T-cell (primary cell): ENCODE data around the gene SOX15. TPM values are rescaled to one million over a fixed set of nuclear protein-coding genes. Genes with fewer than 3 reads are reported as not detected.

Experiments used
- ATAC-seq, 4 experiments: fragments of 200-7000 bp in 3 of 4; fragments of 150-1000 bp in 1 of 4; cut with Tn5 transposase; replicated peaks in 1 of 4; 1 replicate in 3 of 4; 2 replicates in 1 of 4; pipeline ENCODE4 v1.10.0; 2021; ENCODE audit warnings: moderate library complexity in 3 of 4, mild to moderate bottlenecking in 2 of 4, moderate number of reproducible peaks in 1 of 4
- CTCF ChIA-PET, 2 donors: fragments of 300-600 bp; sonication (Branson Sonifier 250); formaldehyde crosslinking; loops; one replicate each; lab custom pipeline; 2022; ENCODE audit warnings: antibody characterized with exemption in 2 of 2; lab: Charles Lee
- POLR2A ChIA-PET, 2 donors: fragments of 300-600 bp; sonication (Branson Sonifier 250); formaldehyde crosslinking; loops; one replicate each; lab custom pipeline; 2022; ENCODE audit warnings: antibody characterized with exemption in 2 of 2; lab: Charles Lee
- DNase-seq, 35 experiments: peaks; one replicate each; pipeline versions ENCODE4 v3.0.0 to v3.0.0-alpha.2; 2013 to 2023
- H3K27ac ChIP-seq: one replicate; pipeline ENCODE4 v1.5.1; 2013; ENCODE audit warnings: low read length
- H3K27me3 ChIP-seq, 2 experiments: replicated peaks in 1 of 2; 1 replicate in 1 of 2; 2 replicates in 1 of 2; pipeline versions ENCODE4 v1.6.1 to v1.7.0; 2013; ENCODE audit warnings: low read length in 1 of 2, mixed read lengths in 1 of 2; ENCODE audit not compliant: control insufficient read depth in 2 of 2, insufficient read depth in 2 of 2; ENCODE audit errors: extremely low read depth in 1 of 2
- H3K36me3 ChIP-seq, 2 donors: 1 replicate in 1 of 2; 2 replicates in 1 of 2; pipeline versions ENCODE4 v1.6.1 to v1.7.0; 2013; ENCODE audit warnings: low read length in 1 of 2; ENCODE audit not compliant: control insufficient read depth in 2 of 2, insufficient read depth in 1 of 2; ENCODE audit errors: extremely low read depth in 1 of 2
- H3K4me1 ChIP-seq, 2 experiments: 1 replicate in 1 of 2; 2 replicates in 1 of 2; pipeline versions ENCODE4 v1.6.1 to v1.7.0; 2013; ENCODE audit warnings: low read length in 2 of 2, mixed read lengths in 1 of 2; ENCODE audit not compliant: insufficient read depth in 2 of 2, control insufficient read depth in 1 of 2; ENCODE audit errors: extremely low read depth in 1 of 2
- H3K4me3 ChIP-seq, 2 donors: 1 replicate in 1 of 2; 2 replicates in 1 of 2; pipeline versions ENCODE4 v1.5.1 to v1.7.0; 2013; ENCODE audit warnings: mild to moderate bottlenecking in 2 of 2, low read length in 1 of 2, moderate library complexity in 1 of 2; ENCODE audit not compliant: control insufficient read depth in 1 of 2; ENCODE audit errors: extremely low read depth in 1 of 2
- H3K9me3 ChIP-seq: 2 replicates; pipeline ENCODE4 v1.7.0; 2013
- H3K27ac Mint-ChIP-seq, 2 donors: one replicate each; pipeline ENCODE4 v1.8.0; 2020 to 2021; ENCODE audit warnings: mild to moderate bottlenecking in 2 of 2, mixed read lengths in 2 of 2
- H3K27me3 Mint-ChIP-seq, 2 donors: one replicate each; pipeline ENCODE4 v1.8.0; 2021 to 2022; ENCODE audit warnings: mixed read lengths in 2 of 2
- H3K36me3 Mint-ChIP-seq: one replicate; pipeline ENCODE4 v1.8.0; 2021; ENCODE audit warnings: mixed read lengths
- H3K4me1 Mint-ChIP-seq, 3 donors: one replicate each; pipeline ENCODE4 v1.8.0; 2020 to 2022; ENCODE audit warnings: mixed read lengths in 3 of 3, mild to moderate bottlenecking in 1 of 3
- H3K4me3 Mint-ChIP-seq, 3 donors: one replicate each; pipeline ENCODE4 v1.8.0; 2020 to 2022; ENCODE audit warnings: mild to moderate bottlenecking in 3 of 3, mixed read lengths in 3 of 3, moderate library complexity in 3 of 3
- H3K9me3 Mint-ChIP-seq, 3 donors: one replicate each; pipeline ENCODE4 v1.8.0; 2020 to 2022; ENCODE audit warnings: mixed read lengths in 3 of 3
- WGBS: methylation state at CpG from one replicate; pipeline ENCODE4 v1.1.5; 2013; ENCODE audit warnings: missing lambda C conversion rate; ENCODE audit not compliant: insufficient coverage; 5-methylcytosine and 5-hydroxymethylcytosine counted together
- total RNA-seq, 35 experiments: library from RNA in 6 of 35; stranded (reverse) in 6 of 35; fragments of 120-200 nt in 1 of 35; gene quantifications; one replicate each; pipeline versions ENCODE4 v1.2.1 to v1.2.4 and lab custom pipeline; 2013 to 2026

SOX15 gene
- total RNA-seq, 5 donors from 2014 or later (not counting 1 experiment from before 2014, with no cell fraction given) = 0.70 to 1.2 (median 1.1) TPM; not detected in 2

DNA sequence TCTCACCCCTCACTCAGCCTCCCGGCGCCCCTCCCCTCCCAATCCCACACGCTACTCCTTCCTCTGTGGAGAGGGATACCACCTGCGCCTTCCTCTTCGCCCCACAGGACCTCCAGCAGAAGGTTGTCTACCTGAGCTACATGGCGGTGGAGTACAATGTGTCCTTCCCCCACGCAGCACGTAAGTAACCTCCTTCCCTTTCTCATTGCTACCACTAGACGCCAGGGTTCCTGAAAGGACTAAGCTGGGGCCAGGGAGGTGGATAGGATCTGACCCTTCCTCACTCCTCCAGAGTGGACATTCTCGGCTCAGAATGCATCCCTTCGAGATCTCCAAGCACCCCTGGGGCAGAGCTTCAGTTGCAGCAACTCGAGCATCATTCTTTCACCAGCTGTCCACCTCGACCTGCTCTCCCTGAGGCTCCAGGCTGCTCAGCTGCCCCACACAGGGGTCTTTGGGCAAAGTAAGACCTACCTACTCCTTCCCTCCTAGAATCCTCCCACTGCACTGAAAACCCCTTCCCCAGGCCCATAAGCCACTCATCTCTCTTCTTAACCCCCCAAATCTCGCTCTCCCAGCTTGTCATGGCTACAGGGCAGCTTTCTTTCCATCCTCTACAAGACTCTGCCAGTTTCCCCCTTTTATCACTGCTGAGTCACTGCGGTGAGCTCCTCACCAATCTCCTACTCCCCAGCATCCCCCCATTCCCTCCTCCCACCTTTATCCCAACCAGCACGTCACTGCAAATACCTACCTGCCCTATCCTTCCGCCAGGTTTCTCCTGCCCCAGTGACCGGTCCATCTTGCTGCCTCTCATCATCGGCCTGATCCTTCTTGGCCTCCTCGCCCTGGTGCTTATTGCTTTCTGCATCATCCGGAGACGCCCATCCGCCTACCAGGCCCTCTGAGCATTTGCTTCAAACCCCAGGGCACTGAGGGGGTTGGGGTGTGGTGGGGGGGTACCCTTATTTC lies 9.0 kb downstream of the SOX15 start:
- ChIA-PET POLR2A (interaction anchor here in 1 of 2 donors (0.5 to 0.7 kb wide), 2 partner anchors 137 to 552 kb away, joined by 3 read pairs; no protein-coding TSS in a partner anchor), CTCF (interaction anchor here in 1 of 2 donors (0.9 kb wide), 1 partner anchor 33 kb away, joined by 3 read pairs; the partner anchor contains the start of gene FXR2)
- peaks cover 8 to 32% of the 10 kb centered on the region in 2 donors for H3K36me3 ChIP-seq
- no peaks in the 10 kb centered on the region for H3K27me3 Mint-ChIP-seq
- H3K4me1 Mint-ChIP-seq = peaks cover 68 to 84% (median 81%) of the 10 kb centered on the region in 3 donors
- peaks cover 34% of the 10 kb centered on the region for H3K36me3 Mint-ChIP-seq
- peak overlapping the region in 2 of 3 donors; percentile 0 to 49 for H3K4me3 Mint-ChIP-seq
- DNase-seq (no peak), ATAC-seq (no peak)
- no peaks in the 10 kb centered on the region for H3K9me3 ChIP-seq
- peak overlapping the region; percentile 56 to 72 for H3K27ac Mint-ChIP-seq
- no peaks in the 10 kb centered on the region for H3K27me3 ChIP-seq
- 85% methylated on average over 15 of the region's 23 CpGs for WGBS
- H3K9me3 Mint-ChIP-seq = no peaks in the 10 kb centered on the region
- no peak overlapping the region for H3K4me3 ChIP-seq
- no peak overlapping the region for H3K27ac ChIP-seq
- H3K4me1 ChIP-seq = peaks cover 27 to 72% of the 10 kb centered on the region in 2 experiments

DNA sequence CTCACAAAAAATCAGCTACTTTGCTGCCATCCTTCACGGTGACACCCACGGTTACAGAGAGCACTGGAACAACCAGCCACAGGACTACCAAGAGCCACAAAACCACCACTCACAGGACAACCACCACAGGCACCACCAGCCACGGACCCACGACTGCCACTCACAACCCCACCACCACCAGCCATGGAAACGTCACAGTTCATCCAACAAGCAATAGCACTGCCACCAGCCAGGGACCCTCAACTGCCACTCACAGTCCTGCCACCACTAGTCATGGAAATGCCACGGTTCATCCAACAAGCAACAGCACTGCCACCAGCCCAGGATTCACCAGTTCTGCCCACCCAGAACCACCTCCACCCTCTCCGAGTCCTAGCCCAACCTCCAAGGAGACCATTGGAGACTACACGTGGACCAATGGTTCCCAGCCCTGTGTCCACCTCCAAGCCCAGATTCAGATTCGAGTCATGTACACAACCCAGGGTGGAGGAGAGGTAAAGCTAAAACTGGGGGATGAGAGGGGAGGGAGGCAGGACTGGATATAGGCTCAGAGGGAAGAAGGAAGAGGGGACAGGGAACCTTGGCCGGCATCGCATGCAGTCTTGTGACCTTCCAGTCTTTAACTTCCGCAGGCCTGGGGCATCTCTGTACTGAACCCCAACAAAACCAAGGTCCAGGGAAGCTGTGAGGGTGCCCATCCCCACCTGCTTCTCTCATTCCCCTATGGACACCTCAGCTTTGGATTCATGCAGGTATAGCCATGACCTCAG lies 9.9 kb downstream of the SOX15 start:
- CTCF ChIA-PET = interaction anchor here (0.5 to 0.9 kb wide), 2 partner anchors 34 to 274 kb away, joined by 3 to 5 read pairs; partner anchors contain the start of gene FXR2 (in 1 of the 2)
- DNase-seq = no peak
- Histone ChIP-seq H3K27ac (peak overlapping the region; percentile 66), H3K27me3 (no peaks in the 10 kb centered on the region), H3K9me3 (no peaks in the 10 kb centered on the region), H3K4me3 (no peak overlapping the region), H3K36me3 (peaks cover 8 to 39% of the 10 kb centered on the region in 2 donors), H3K4me1 (peaks cover 31 to 72% of the 10 kb centered on the region in 2 experiments)
- Mint-ChIP-seq H3K27ac (peak overlapping the region; percentile 72 to 91), H3K9me3 (no peaks in the 10 kb centered on the region), H3K4me1 (peaks cover 68 to 88% (median 86%) of the 10 kb centered on the region in 3 donors), H3K4me3 (peak overlapping the region in 1 of 3 donors; percentile 53), H3K27me3 (no peaks in the 10 kb centered on the region), H3K36me3 (peaks cover 41% of the 10 kb centered on the region)
- no peak for ATAC-seq
- POLR2A ChIA-PET = interaction anchor here in 1 of 2 donors (0.5 to 0.7 kb wide), 2 partner anchors 136 to 552 kb away, joined by 3 read pairs; no protein-coding TSS in a partner anchor
- WGBS = 39% methylated on average over 8 of the region's 12 CpGs

- ChIA-PET POLR2A (no interaction called here), CTCF (interaction anchor here in 1 of 2 donors (0.5 kb wide), 1 partner anchor 274 kb away, joined by 5 read pairs; no protein-coding TSS in a partner anchor)
- no peaks in the 10 kb centered on the region for H3K9me3 ChIP-seq
- H3K4me1 ChIP-seq = peaks cover 33 to 72% of the 10 kb centered on the region in 2 experiments
- H3K27me3 ChIP-seq = no peaks in the 10 kb centered on the region
- H3K9me3 Mint-ChIP-seq = no peaks in the 10 kb centered on the region
- peak within 1 kb of the TSS in 2 of 3 donors; percentile 53 to 55 for H3K4me3 Mint-ChIP-seq
- H3K27ac ChIP-seq = peak within 1 kb of the TSS; percentile 66
- peaks cover 68 to 89% (median 88%) of the 10 kb centered on the region in 3 donors for H3K4me1 Mint-ChIP-seq
- peak; percentile 3 to 33 (median 26) for ATAC-seq
- DNase-seq = peak in 9 of 35 experiments; percentile 17 to 59 (median 32)
- peaks cover 15 to 47% of the 10 kb centered on the region in 2 donors for H3K36me3 ChIP-seq
- peak within 1 kb of the TSS in 1 of 2 donors; percentile 19 for H3K4me3 ChIP-seq
- H3K27ac Mint-ChIP-seq = peak within 1 kb of the TSS; percentile 72 to 91
- H3K27me3 Mint-ChIP-seq = no peaks in the 10 kb centered on the region
- peaks cover 49% of the 10 kb centered on the region for H3K36me3 Mint-ChIP-seq
- WGBS = 20% methylated on average over 1 of the region's 7 CpGs
These were observed 10.7 kb downstream of the SOX15 start, which contains the start of gene CD68 for GRCh38 chr17:7579001-7579833. CD68 (plus strand) TSS chr17:7579638; CDS start chr17:7579678, 40 bp downstream.

DNA sequence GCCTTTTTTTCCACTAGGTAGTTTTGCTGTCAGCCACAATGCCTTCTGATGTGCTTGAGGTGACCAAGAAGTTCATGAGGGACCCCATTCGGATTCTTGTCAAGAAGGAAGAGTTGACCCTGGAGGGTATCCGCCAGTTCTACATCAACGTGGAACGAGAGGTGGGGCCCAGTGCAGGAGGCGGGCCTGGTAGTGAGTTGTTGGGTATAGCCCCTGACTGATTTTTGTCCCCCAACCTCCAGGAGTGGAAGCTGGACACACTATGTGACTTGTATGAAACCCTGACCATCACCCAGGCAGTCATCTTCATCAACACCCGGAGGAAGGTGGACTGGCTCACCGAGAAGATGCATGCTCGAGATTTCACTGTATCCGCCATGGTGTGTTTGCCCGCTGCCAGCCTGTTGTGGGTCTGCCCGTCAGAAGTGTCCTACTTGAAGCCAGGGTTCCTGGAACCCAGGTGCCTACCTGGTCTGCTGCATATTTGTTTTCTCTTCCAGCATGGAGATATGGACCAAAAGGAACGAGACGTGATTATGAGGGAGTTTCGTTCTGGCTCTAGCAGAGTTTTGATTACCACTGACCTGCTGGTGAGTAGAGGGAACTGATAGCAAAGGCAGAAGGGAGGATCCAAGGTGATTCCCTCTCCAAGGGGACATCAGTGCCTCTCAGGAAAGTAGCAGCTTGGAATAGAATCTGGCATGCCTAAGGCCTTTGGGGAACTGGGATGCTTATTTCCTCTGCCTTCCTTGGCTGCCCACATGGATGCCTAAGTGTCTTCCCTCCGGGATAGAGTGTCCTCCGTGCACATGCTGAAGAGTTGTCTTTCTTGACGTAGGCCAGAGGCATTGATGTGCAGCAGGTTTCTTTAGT lies 12.3 kb downstream of the SOX15 start:
- no peak overlapping the region for H3K4me3 ChIP-seq
- DNase-seq = no peak
- POLR2A ChIA-PET = interaction anchor here in 1 of 2 donors (0.6 kb wide), 1 partner anchor 143 kb away, joined by 9 read pairs; no protein-coding TSS in a partner anchor
- no peak for ATAC-seq
- H3K36me3 Mint-ChIP-seq = peaks cover 52% of the 10 kb centered on the region
- no peaks in the 10 kb centered on the region for H3K27me3 Mint-ChIP-seq
- no peaks in the 10 kb centered on the region for H3K9me3 ChIP-seq
- H3K36me3 ChIP-seq = peaks cover 13 to 51% of the 10 kb centered on the region in 2 donors
- H3K27ac ChIP-seq = no peak overlapping the region
- CTCF ChIA-PET = no interaction called here
- peak overlapping the region; percentile 31 to 37 (median 32) for H3K4me3 Mint-ChIP-seq
- no peaks in the 10 kb centered on the region for H3K27me3 ChIP-seq
- H3K4me1 Mint-ChIP-seq = peaks cover 71 to 81% (median 81%) of the 10 kb centered on the region in 3 donors
- 89% methylated on average over 7 of the region's 17 CpGs for WGBS
- peaks cover 28 to 65% of the 10 kb centered on the region in 2 experiments for H3K4me1 ChIP-seq
- no peaks in the 10 kb centered on the region for H3K9me3 Mint-ChIP-seq
- peak overlapping the region in 1 of 2 donors; percentile 49 for H3K27ac Mint-ChIP-seq

GRCh38 chr17:7576432-7576937 lies 13.4 kb downstream of the SOX15 start:
- Mint-ChIP-seq H3K27me3 (no peaks in the 10 kb centered on the region), H3K36me3 (peaks cover 52% of the 10 kb centered on the region), H3K27ac (no peak overlapping the region), H3K4me3 (peak overlapping the region in 1 of 3 donors; percentile 32), H3K4me1 (peaks cover 72 to 81% (median 80%) of the 10 kb centered on the region in 3 donors), H3K9me3 (no peaks in the 10 kb centered on the region)
- Histone ChIP-seq H3K4me3 (no peak overlapping the region), H3K27me3 (no peaks in the 10 kb centered on the region), H3K9me3 (no peaks in the 10 kb centered on the region), H3K27ac (no peak overlapping the region), H3K36me3 (peaks cover 13 to 52% of the 10 kb centered on the region in 2 donors), H3K4me1 (peaks cover 24 to 66% of the 10 kb centered on the region in 2 experiments)
- ChIA-PET POLR2A (no interaction called here), CTCF (interaction anchor here in 1 of 2 donors (0.6 kb wide), 1 partner anchor 11 kb away, joined by 3 read pairs; no protein-coding TSS in a partner anchor)
- 87% methylated on average over 13 of the region's 14 CpGs for WGBS
- DNase-seq = no peak
- no peak for ATAC-seq
